CD4-positive, alpha-beta T cell treated with Interleukin-1 beta for 1 hour (primary cell): ENCODE results near the gene KCTD12.

Experiments used
- DNase-seq, 2 donors: peaks; one replicate each; pipeline ENCODE4 v3.0.0-alpha.2; 2020 to 2022

Gene KCTD12

GRCh38 chr13:76853481-76853880, 32.7 kb downstream of the KCTD12 start:
- DNase-seq, result no peak

- no peak for DNase-seq
Measured at GRCh38 chr13:76852986-76853385, 33.2 kb downstream of the KCTD12 start.

GRCh38 chr13:76851961-76852360, 34.2 kb downstream of the KCTD12 start:
- DNase-seq, result no peak

- no peak for DNase-seq
Measured at GRCh38 chr13:76849493-76849892, 36.7 kb downstream of the KCTD12 start.

DNA sequence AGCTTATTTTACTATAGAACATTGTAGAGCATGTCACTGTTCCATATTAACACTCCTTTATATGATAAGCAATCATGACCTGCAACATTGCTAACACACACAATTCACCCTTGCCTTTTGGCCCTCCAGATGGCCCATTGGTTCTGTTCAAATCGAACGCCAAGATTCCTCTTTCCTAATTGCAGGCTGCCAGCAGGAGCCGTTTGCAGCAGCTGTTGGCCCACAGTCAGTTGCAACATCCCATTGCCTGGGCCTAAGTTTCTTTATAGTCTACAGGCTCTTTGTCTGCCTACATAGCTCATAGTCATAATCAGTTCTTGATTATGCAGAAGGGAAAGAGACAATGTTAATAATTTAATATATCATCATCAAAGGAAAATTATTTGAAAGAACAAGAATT, 37.6 kb downstream of the KCTD12 start:
- DNase-seq, result no peak

GRCh38 chr13:76846363-76846762, 39.8 kb downstream of the KCTD12 start:
- DNase-seq, result no peak

- DNase-seq, result no peak
Measured at GRCh38 chr13:76845865-76846264, 40.3 kb downstream of the KCTD12 start.

- no peak for DNase-seq
Measured at GRCh38 chr13:76845367-76845766, 40.8 kb downstream of the KCTD12 start.

DNA sequence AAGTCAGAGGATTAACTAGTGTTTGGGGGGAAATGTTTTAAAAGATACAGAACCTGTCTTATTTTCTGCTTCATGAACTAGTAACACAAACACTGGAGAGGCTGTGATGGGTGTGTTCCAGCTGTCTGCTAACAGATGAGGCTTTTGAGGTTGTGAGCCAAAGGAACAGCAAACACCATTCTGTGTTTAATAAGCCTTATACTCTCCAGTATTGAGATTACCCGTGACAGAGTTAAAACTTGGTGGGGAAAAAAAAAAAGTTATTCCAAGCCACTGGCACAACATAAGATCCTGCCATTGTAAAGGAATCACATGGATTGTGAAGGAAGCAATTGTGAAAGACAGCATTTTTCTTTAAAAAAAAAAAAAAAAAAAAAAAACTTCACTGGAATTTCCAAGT, 48.4 kb downstream of the KCTD12 start:
- DNase-seq, result no peak

DNA sequence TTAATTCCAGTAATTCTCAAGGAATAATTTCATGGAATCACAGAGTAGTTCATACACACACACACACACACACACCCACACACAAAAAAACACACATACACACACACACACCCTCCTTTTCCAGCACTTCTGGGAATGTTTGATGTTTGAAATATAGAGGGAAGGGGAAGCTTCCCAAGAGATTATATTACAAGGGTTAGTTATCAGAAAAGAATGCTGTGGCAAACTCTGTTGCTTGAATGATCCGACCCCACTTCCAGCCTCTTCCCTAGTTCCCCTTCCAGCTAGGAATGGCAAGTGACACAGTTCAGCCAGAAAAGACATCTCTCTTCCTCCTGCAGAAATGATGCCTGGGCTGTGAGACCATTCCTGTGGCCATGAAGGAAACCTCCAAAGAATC, 49.9 kb downstream of the KCTD12 start:
- DNase-seq, result no peak

DNA sequence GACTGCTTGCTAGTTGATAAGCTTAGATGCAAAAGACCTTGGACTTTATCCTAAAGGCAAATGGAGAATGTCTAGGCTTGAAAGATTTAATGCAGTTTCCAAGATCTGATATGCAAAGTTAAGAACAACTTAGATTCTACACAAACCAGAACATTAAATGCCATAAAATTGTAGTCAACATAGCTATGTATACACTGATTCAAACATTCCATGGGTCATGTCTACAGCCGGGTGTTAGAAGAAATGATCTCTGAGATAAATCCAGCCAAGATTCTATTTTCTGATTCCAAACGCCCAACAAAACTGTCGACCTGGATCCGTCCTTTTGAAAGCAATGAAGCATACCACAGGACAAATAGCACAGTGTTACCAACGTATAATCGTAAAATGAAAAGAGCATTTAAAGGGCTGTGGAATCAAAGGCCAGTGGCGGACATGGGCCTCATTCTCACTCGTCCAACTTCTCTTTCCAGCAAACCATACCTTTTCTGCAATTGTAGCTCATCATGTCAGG, 52.7 kb downstream of the KCTD12 start:
- DNase-seq, result no peak

DNA sequence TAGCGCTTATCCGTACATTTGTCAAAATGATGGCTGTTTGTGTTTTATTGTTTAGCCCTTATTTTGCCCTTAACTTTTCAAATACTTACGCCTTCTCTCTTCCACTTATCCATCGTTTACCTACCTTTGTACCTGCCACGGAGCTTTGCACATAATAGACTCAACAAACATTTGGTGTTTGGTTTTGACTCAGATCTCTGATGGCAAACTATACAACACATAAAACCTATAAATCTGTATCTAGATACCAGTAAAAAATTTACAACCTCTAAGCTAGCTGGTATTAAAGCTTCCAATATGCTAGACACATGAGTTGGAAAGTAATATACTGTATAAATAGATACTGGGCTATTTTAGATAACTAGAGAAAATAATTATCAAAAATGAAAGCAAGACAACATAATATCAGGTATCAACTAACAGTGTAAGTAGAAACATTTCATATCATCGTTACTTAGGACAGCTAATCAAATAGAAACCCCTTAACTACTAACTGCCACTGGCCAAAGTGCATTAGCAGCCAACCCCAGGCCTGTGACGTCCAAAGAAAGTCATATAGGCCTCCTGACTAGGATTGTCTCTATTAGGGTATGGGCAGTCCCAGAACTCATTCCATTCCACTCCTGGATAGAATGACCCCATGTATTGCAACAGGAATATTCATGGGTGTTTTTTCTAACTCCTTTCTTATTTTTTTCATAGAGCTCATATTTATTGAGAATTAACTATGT, 53.8 kb downstream of the KCTD12 start:
- no peak for DNase-seq

GRCh38 chr13:76830805-76831204, 55.4 kb downstream of the KCTD12 start:
- DNase-seq, result no peak
